Measurements from ENCODE around the gene SLC45A1.

The SLC45A1 gene

GRCh38 chr1:8293118-8293517 lies 24.8 kb upstream of the SLC45A1 start:
- H3K4me1 Mint-ChIP-seq: peaks cover 15% of the 10 kb centered on the region
- no peak for DNase-seq
- no peak overlapping the region for H3K4me3 Mint-ChIP-seq
- H3K36me3 Mint-ChIP-seq (ENCODE audit: low read depth): no peaks in the 10 kb centered on the region
- peaks cover 10% of the 10 kb centered on the region for H3K27me3 Mint-ChIP-seq (ENCODE audit: low read depth, poor library complexity)
- no peak overlapping the region for H3K27ac Mint-ChIP-seq
- no peak for TF ChIP-seq CTCF (IDR thresholded peaks at IDR 0.05)
- H3K9me3 Mint-ChIP-seq: no peaks in the 10 kb centered on the region

- Mint-ChIP-seq H3K4me3 (no peak overlapping the region), H3K27ac (no peak overlapping the region), H3K4me1 (peaks cover 15% of the 10 kb centered on the region), H3K9me3 (no peaks in the 10 kb centered on the region), H3K27me3 (ENCODE audit: low read depth, poor library complexity) (peaks cover 10% of the 10 kb centered on the region), H3K36me3 (ENCODE audit: low read depth) (no peaks in the 10 kb centered on the region)
- DNase-seq: no peak
- no peak for TF ChIP-seq CTCF (IDR thresholded peaks at IDR 0.05)
Measured at GRCh38 chr1:8293641-8294169, 24.2 kb upstream of the SLC45A1 start.

GRCh38 chr1:8294170-8294697 lies 23.7 kb upstream of the SLC45A1 start:
- no peak overlapping the region for H3K27ac Mint-ChIP-seq
- DNase-seq: no peak
- no peak overlapping the region for H3K4me3 Mint-ChIP-seq
- peaks cover 15% of the 10 kb centered on the region for H3K4me1 Mint-ChIP-seq
- H3K27me3 Mint-ChIP-seq (ENCODE audit: low read depth, poor library complexity): peaks cover 10% of the 10 kb centered on the region
- H3K9me3 Mint-ChIP-seq: no peaks in the 10 kb centered on the region
- no peaks in the 10 kb centered on the region for H3K36me3 Mint-ChIP-seq (ENCODE audit: low read depth)
- TF ChIP-seq CTCF (IDR thresholded peaks at IDR 0.05): no peak

GRCh38 chr1:8297245-8297644 lies 20.7 kb upstream of the SLC45A1 start:
- H3K9me3 Mint-ChIP-seq: no peaks in the 10 kb centered on the region
- TF ChIP-seq CTCF (IDR thresholded peaks at IDR 0.05): no peak
- no peak for DNase-seq
- no peak overlapping the region for H3K4me3 Mint-ChIP-seq
- H3K27ac Mint-ChIP-seq: no peak overlapping the region
- H3K36me3 Mint-ChIP-seq (ENCODE audit: low read depth): no peaks in the 10 kb centered on the region
- peaks cover 14% of the 10 kb centered on the region for H3K27me3 Mint-ChIP-seq (ENCODE audit: low read depth, poor library complexity)
- peaks cover 38% of the 10 kb centered on the region for H3K4me1 Mint-ChIP-seq

GRCh38 chr1:8299963-8300362 lies 18.0 kb upstream of the SLC45A1 start:
- Mint-ChIP-seq H3K4me3 (no peak overlapping the region), H3K9me3 (peaks cover 4% of the 10 kb centered on the region), H3K27me3 (ENCODE audit: low read depth, poor library complexity) (peaks cover 14% of the 10 kb centered on the region), H3K36me3 (ENCODE audit: low read depth) (no peaks in the 10 kb centered on the region), H3K4me1 (peaks cover 47% of the 10 kb centered on the region), H3K27ac (no peak overlapping the region)
- DNase-seq: no peak
- no peak for TF ChIP-seq CTCF (IDR thresholded peaks at IDR 0.05)

Measured in nephron progenitor cell (in vitro differentiated cells).